GM10266 (cell line): Measurements from ENCODE around the gene IGF2BP3.

Source experiments
- DNase-seq: peaks from one replicate; pipeline ENCODE4 v3.0.0; 2012; ENCODE audit errors: extremely low spot score
- TF ChIP-seq, protein P1 (sequence below): IDR thresholded peaks from 2 replicates; pipeline ENCODE4 v1.5.1; 2012; ENCODE audit warnings: mild to moderate bottlenecking, low read depth; ENCODE audit not compliant: control insufficient read depth, insufficient read depth; ENCODE audit errors: missing control alignments

Gene IGF2BP3

DNA sequence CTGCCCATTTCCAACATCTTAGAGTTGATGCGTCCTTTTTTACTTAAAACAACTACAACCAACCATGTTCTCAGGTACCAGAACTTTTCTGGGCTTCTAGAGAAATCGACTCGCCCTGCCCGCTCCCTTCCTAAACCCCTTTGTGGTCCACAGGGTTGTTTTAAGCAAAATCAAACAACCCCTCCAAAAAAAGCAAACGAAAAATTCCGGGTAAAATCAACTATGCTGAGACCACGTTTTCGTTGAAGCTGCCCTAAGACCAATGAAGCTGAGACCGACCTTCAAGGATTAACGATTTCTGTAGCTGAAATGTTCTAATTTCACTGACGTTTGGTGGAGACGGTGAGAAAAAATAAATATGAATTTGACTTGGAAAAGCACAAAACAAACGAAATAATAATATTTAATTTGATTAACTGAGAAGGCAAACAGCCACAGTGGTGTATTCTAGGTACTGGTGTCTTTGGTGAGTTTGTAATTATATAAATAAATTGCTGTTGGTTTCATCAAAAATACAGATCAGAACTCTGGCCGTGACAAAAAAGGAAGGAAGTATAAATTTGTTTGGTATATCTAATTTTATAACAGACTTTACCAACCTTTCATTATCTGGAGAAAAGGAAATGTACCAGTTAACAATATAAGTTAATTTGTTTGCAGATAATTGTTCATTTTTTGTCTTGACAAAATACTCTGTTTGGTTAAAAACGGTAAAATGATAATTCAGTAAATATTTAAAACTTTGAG, 4.7 kb upstream of the IGF2BP3 start:
- TF ChIP-seq, protein P1, sequence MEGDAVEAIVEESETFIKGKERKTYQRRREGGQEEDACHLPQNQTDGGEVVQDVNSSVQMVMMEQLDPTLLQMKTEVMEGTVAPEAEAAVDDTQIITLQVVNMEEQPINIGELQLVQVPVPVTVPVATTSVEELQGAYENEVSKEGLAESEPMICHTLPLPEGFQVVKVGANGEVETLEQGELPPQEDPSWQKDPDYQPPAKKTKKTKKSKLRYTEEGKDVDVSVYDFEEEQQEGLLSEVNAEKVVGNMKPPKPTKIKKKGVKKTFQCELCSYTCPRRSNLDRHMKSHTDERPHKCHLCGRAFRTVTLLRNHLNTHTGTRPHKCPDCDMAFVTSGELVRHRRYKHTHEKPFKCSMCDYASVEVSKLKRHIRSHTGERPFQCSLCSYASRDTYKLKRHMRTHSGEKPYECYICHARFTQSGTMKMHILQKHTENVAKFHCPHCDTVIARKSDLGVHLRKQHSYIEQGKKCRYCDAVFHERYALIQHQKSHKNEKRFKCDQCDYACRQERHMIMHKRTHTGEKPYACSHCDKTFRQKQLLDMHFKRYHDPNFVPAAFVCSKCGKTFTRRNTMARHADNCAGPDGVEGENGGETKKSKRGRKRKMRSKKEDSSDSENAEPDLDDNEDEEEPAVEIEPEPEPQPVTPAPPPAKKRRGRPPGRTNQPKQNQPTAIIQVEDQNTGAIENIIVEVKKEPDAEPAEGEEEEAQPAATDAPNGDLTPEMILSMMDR, result no peak
- DNase-seq, result no peak

DNA sequence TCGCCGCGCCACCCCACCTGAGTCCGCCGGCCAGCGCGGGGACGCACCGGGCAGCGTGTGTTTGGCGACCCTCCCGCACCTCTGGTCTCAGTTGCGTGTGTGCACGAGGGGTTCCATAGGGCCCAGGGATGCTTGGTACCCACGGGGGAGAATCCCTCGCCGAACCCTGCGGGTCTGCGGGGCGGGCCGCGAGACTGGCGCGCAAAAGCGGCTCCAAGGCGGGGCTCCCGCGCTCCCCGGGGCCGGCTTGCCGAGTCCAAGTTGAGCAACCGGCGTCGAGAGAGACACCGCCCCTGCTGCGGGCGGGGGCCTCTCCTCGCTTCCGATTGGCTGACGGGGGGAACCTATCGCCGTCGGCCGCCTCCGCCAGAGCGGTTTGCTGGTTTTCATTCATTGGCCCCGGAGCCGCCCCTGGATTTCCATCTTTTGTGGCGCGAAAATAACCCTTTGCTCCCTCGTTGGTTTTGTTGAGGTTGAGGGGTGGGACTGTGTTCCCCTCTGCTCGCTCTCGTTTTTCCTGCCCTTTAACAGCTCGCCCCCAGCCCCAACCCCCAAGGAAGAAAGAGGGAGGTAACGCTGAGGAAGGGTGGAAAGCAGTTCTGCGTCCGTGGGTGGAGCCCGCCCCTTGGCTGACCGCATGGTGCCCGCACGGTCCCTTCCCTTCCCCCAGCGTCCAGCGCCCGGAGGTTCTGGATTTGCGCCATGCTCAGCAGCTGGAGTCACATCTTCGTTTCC, 4.0 kb upstream of the IGF2BP3 start:
- TF ChIP-seq, protein P1, result no peak
- peak; percentile 96 for DNase-seq

- DNase-seq, result no peak
- TF ChIP-seq, protein P1, result no peak
Measured at GRCh38 chr7:23473844-23474093, 3.5 kb upstream of the IGF2BP3 start.

GRCh38 chr7:23472956-23473843, 2.9 kb upstream of the IGF2BP3 start:
- no peak for DNase-seq

GRCh38 chr7:23472556-23472955, 2.3 kb upstream of the IGF2BP3 start:
- TF ChIP-seq, protein P1, result no peak
- no peak for DNase-seq

More at GRCh38 chr7:23472956-23473843, 2.9 kb upstream of the IGF2BP3 start:
- TF ChIP-seq, protein P1, result no peak

DNA sequence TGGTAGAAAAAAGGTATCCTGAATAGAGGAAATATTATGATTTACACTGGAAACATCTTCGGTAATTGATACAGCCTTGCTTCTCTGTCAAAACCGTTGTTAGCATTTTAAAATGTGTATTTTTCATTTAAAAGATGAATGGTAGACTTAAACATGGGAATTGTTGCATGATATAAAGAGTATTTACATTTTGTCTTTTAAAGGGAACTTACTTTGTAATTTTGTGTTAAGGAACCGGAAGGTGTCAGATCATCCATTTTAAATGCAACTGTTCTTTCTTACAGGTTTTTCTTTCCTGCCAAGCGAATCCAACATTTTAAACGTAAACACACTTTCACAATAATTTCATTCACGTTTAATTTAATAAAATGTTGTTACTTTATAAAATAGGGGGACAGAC, 1.8 kb upstream of the IGF2BP3 start:
- TF ChIP-seq, protein P1, result no peak
- no peak for DNase-seq
